OCI-LY7 (cell line): ENCODE measurements around the gene SERPINH1.

ENCODE experiments used
- EZH2phosphoT487 ChIP-seq: fragments of 200-600 bp; sonication (generic); IDR thresholded peaks from 2 replicates; pipeline ENCODE4 v1.6.1; 2018; ENCODE audit warnings: low read depth, borderline replicate concordance, mild to moderate bottlenecking, mixed run types, antibody characterized with exemption, low read length, moderate library complexity, mixed read lengths
- TF ChIP-seq, protein P1 (sequence below): fragments of 200-600 bp; sonication (generic); conservative IDR thresholded peaks from 2 replicates; pipeline ENCODE4 v1.5.1; 2014; ENCODE audit warnings: mild to moderate bottlenecking, antibody characterized with exemption, low read length, moderate library complexity, mixed read lengths

DNA sequence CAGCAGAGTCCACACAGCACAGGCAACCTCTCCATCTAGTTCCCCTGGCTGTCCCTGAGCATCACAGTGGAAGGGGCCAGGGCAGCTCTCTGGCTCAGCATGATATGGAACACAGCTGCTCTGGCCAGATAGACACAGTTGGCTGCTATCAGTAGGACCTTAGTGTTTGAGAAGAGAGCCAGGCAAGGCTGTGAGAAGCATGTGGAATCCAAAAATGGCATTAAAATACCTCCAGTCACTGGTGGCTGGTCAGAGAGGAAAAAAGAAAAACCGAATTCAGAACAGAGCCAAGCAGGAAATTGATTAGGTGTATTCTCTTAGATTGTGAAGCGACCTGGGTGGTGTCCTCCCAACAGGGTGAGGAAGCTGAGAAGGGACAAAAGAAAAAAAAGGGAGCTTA, 27.9 kb downstream of the SERPINH1 start:
- no peak for TF ChIP-seq EZH2phosphoT487
- TF ChIP-seq, protein P1, sequence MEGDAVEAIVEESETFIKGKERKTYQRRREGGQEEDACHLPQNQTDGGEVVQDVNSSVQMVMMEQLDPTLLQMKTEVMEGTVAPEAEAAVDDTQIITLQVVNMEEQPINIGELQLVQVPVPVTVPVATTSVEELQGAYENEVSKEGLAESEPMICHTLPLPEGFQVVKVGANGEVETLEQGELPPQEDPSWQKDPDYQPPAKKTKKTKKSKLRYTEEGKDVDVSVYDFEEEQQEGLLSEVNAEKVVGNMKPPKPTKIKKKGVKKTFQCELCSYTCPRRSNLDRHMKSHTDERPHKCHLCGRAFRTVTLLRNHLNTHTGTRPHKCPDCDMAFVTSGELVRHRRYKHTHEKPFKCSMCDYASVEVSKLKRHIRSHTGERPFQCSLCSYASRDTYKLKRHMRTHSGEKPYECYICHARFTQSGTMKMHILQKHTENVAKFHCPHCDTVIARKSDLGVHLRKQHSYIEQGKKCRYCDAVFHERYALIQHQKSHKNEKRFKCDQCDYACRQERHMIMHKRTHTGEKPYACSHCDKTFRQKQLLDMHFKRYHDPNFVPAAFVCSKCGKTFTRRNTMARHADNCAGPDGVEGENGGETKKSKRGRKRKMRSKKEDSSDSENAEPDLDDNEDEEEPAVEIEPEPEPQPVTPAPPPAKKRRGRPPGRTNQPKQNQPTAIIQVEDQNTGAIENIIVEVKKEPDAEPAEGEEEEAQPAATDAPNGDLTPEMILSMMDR = no peak
